ENCODE results near the gene ANAPC1. TPM values are rescaled to one million over a fixed set of nuclear protein-coding genes. Genes with fewer than 3 reads are reported as not detected.
"Not testable (repeated sequence)": the region's sequence is repeated elsewhere in the genome, so short reads cannot be mapped to it uniquely, and the experiment has no call there.

Gene ANAPC1, protein sequence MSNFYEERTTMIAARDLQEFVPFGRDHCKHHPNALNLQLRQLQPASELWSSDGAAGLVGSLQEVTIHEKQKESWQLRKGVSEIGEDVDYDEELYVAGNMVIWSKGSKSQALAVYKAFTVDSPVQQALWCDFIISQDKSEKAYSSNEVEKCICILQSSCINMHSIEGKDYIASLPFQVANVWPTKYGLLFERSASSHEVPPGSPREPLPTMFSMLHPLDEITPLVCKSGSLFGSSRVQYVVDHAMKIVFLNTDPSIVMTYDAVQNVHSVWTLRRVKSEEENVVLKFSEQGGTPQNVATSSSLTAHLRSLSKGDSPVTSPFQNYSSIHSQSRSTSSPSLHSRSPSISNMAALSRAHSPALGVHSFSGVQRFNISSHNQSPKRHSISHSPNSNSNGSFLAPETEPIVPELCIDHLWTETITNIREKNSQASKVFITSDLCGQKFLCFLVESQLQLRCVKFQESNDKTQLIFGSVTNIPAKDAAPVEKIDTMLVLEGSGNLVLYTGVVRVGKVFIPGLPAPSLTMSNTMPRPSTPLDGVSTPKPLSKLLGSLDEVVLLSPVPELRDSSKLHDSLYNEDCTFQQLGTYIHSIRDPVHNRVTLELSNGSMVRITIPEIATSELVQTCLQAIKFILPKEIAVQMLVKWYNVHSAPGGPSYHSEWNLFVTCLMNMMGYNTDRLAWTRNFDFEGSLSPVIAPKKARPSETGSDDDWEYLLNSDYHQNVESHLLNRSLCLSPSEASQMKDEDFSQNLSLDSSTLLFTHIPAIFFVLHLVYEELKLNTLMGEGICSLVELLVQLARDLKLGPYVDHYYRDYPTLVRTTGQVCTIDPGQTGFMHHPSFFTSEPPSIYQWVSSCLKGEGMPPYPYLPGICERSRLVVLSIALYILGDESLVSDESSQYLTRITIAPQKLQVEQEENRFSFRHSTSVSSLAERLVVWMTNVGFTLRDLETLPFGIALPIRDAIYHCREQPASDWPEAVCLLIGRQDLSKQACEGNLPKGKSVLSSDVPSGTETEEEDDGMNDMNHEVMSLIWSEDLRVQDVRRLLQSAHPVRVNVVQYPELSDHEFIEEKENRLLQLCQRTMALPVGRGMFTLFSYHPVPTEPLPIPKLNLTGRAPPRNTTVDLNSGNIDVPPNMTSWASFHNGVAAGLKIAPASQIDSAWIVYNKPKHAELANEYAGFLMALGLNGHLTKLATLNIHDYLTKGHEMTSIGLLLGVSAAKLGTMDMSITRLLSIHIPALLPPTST (N-terminal part only)
- total RNA-seq (2014; rRNA removed; shearing (Covaris generic)), result 36.4 and 44.8 TPM in 2 replicates

- peak; percentile 77 for DNase-seq (ENCODE audit: low spot score)
Measured at GRCh38 chr2:111883661-111884591, at the start of gene ANAPC1. TSS of gene ANAPC1 (minus strand) at chr2:111884193. CDS start at chr2:111880825, 3,368 bp downstream.

DNA sequence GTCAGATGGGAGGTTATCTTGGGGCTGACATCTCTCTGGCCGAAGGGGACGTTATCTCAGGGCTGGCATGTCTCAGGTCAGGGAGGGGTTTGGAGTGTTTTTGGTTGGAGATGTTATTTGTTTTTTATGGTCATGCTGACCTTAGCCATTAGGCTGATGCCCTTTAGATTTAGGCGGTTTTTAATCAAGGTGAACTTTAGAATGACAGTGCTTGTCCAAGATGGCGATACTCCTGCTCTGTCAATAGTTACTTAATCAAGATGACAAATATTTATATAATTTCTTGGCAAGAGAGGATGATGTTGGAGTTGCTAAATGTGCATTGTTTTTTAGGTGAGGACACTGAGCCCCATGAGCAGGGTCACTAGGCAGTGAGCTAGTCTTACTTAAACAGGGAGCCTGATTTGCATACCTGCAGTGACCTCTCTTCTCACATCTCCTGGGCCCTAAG, 48.9 kb upstream of the ANAPC1 start:
- no peak for DNase-seq (ENCODE audit: low spot score)

- peak; percentile 85 for DNase-seq (ENCODE audit: low spot score)
Measured at GRCh38 chr2:111930875-111931274, 46.9 kb upstream of the ANAPC1 start.

DNA sequence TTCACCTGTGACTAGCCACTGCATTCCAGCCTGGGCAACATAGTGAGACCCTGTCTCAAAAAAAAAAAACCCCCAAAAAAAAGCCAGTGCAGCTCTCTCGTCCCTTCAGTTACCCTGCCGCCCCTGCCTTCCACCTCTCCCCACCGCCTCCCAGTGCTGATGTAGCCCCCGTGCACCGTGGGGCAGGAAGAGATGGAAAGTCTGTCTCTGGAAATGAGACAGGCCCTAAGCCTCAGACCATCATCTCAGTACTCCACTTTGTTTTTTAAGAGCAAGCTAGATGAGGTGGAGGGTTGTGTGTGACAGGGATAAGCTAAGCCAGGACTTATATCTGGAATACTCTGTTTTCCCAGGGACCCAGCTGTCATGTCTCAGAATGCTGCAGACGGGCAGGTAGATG, 46.4 kb upstream of the ANAPC1 start:
- DNase-seq (ENCODE audit: low spot score), result no peak

DNA sequence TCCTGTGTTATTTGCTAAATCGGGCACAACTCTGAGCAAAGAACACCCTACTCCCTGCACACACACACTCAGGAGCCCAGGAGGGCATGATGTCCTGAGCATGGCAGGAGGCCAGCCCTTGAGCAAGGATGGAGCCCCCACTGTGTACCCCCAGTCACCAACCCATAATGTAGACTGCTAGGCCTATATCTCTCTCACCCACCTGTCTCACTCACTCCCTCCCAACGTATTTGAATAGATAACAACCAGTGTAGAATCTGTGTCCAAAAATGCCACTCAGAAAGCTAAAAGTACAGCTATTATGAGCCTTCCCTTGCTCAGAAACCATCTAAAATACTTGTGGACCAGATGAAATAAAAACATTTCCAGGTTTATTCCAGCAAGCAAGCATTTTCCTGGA, 43.7 kb upstream of the ANAPC1 start:
- no peak for DNase-seq (ENCODE audit: low spot score)

- no peak for DNase-seq (ENCODE audit: low spot score)
Measured at GRCh38 chr2:111924617-111925107, 40.7 kb upstream of the ANAPC1 start.

- no peak for DNase-seq (ENCODE audit: low spot score)
Measured at GRCh38 chr2:111923276-111923804, 39.3 kb upstream of the ANAPC1 start.

GRCh38 chr2:111919794-111920608, 36.0 kb upstream of the ANAPC1 start:
- DNase-seq (ENCODE audit: low spot score), result no peak

GRCh38 chr2:111919365-111919764, 35.4 kb upstream of the ANAPC1 start:
- no peak for DNase-seq (ENCODE audit: low spot score)

DNA sequence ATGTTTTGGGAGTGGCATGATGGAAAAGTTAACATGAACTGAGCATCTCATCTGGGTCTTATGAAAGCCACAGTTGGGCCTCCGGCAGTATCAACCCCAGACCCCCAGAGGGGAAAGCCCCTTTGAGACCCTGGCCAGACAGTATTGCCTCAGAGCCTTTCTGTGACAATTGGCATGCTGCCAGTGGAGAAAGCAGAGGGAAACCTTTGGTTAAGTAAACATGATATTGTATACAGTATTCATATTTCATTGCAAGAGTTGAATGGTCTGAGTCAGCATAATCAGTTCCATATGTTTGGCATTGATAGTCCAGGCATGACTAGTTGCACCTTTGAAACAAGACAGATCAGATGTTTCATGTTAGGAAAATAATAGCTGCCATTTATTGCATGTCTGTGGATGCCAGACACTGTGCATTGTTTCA, 34.4 kb upstream of the ANAPC1 start:
- DNase-seq (ENCODE audit: low spot score), result peak; percentile 30

GRCh38 chr2:111917106-111917505, 33.1 kb upstream of the ANAPC1 start:
- DNase-seq (ENCODE audit: low spot score), result no peak

DNA sequence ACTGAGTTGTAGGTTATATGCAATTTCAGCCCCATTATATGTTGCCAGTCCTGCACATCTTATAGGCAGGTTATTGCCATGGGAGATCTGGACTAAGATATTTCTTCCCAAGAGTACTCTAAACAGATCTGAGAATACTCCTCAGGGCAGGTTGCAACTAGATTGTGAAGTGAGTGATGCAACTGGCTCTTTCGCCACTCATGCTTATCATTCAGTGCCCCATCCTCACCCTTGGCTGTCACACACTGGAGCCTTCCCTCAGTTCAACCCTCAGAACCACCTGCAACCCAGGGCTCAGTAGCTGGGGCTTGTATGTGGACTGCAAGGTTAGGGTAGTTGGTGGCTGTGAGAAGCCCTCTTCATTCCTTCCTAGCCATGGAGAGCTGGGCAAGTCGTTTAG, 28.6 kb upstream of the ANAPC1 start:
- no peak for DNase-seq (ENCODE audit: low spot score)

- DNase-seq (ENCODE audit: low spot score), result not testable (repeated sequence)
Measured at GRCh38 chr2:111911295-111911977, 27.4 kb upstream of the ANAPC1 start.

DNA sequence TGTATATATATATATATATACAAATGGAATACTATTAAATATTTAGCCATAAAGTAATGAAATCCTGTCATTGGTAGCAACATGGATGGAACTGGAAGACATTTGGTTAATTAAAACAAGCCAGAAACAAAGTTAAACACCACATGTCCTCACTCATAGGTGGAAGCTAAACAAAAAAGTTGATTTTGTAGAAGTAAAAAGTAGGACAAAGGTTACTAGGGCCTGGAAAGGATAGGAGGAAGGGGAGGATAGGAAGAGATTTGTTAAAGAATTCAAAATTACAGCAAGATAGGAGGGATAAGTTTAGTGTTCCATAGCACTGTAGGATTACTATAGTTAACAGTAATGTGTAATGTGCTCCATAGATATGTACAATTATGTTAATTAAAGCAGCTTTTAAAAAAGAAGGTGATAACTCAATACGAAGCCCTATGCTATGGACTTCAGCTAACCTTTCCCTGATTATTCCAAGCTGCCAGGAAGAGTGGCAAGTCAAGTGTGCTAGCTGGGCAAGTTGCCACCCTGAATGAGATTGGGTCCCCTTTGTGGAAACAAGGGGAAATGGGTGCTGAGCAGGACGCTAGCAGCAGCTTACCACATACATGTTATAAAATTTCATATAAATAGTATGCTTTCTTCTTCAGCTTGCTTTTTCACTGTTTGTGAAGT, 26.8 kb upstream of the ANAPC1 start:
- DNase-seq (ENCODE audit: low spot score), result no peak

- not testable (repeated sequence) for DNase-seq (ENCODE audit: low spot score)
Measured at GRCh38 chr2:111909997-111910396, 26.0 kb upstream of the ANAPC1 start.

DNA sequence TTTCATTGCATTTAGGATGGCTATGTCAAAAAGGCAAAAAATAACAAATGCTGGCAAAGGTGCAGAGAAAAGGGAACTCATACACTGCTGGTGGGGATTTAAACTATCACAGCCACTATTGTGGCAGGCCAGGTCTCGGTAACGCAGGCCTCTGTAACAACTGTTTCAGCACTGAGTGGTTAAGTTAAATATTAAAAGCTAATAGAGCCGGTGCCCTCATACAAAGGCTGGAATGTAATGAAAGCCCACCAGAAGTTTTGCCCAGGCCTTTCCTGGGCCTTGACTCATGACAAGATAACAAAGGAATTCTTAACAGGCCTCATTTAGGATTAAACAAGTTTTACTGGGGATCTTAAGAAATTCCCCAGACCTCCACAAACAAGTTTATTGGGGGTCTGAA, 25.1 kb upstream of the ANAPC1 start:
- no peak for DNase-seq (ENCODE audit: low spot score)

DNA sequence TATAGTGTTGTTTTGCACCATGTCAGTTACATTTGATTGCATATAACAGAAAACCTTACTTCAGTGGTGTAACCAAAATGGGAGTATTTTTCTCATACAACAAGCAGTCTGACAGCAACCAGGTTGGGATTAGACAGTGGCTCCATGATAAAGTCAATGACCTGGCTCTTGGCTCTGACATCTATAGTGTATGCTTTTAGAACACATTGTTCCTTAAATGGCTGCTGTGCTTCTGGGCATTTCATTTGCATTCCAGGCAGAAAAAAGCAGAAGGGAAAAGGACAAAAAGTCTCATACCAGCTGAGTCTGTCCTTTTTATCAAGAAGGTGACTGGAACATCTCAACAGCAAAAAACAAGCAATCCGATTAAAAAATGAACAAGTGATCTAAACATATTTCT, 24.6 kb upstream of the ANAPC1 start:
- no peak for DNase-seq (ENCODE audit: low spot score)

All from H4 (cell line).